ENCODE measurements around the gene SALL2. TPM values are rescaled to one million over a fixed set of nuclear protein-coding genes. Genes with fewer than 3 reads are reported as not detected.

Gene SALL2
- total RNA-seq, 1 donor from 2014 or later: 2.2 TPM

DNA sequence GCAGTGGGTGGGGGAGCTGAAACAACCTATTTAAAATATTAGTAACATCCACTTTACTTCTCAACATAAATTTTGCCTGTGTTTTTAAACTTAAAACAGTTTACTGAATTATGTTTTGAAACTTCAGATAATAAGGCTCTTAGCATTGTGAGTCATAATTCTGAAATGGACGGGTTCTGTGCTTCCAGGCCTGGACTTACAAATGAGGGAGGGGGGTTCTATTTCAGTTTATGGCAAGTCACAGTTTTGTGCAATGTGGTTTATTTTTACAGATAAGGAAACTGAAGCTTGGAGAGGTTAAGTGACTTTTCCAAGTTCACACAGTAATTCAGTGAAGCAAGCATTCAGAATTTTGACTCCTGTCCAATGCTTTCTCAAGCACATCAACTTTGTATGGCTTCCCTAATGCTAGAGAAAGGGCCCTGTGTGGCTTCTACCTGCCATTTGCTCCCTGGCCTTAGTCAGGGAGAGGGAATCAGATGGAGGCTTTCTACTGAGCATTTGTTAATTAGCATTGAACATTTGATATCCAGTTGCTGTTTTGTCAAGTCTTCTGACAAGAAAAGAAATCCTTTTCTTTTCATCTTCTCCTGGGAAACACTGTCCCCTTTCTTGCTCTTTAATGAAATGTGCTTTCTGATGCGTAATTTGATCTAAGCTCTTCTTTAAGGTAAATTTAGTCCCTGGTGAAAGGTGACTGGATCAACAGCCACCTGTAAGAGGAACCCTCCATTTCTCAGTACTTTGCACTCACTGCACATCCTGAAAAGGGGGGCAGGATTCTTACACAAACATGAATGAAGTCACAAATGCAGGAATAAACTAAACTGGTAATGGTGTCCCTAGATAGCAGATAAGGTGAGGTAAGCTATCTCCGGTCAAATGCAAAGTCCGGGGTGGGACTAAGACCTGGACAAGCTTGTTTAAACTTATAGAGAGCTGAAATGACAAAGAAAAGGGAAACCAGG is 2.5 kb upstream of the SALL2 start:
- intact Hi-C loops (cut with micrococcal nuclease): no loop called here

GRCh38 chr14:21527318-21527679 is 1.2 kb upstream of the SALL2 start:
- intact Hi-C loops (cut with micrococcal nuclease): no loop called here

- intact Hi-C loops (cut with micrococcal nuclease): no loop called here
Measured at GRCh38 chr14:21526672-21527317, 649 bp upstream of the SALL2 start.

DNA sequence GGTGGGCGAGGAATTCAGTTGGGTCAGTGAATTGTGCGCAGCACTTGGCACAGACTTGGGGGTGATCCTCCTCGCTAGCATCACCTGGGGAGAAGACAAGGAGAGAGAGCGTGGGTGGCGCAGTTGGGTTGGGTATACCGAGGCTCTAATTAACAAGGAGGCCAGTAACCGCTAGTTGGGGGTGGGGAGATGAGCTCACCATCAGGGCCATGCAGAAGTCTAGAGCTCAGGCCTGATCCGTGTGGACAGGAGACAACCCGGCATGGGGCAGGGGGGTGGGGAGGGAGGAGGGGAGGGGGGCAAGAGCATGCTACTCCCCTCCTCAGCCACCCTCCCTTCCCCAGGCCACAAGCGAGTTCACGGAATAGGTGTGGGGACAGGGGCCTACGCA is 580 bp downstream of the SALL2 start:
- intact Hi-C loops (cut with micrococcal nuclease): no loop called here

DNA sequence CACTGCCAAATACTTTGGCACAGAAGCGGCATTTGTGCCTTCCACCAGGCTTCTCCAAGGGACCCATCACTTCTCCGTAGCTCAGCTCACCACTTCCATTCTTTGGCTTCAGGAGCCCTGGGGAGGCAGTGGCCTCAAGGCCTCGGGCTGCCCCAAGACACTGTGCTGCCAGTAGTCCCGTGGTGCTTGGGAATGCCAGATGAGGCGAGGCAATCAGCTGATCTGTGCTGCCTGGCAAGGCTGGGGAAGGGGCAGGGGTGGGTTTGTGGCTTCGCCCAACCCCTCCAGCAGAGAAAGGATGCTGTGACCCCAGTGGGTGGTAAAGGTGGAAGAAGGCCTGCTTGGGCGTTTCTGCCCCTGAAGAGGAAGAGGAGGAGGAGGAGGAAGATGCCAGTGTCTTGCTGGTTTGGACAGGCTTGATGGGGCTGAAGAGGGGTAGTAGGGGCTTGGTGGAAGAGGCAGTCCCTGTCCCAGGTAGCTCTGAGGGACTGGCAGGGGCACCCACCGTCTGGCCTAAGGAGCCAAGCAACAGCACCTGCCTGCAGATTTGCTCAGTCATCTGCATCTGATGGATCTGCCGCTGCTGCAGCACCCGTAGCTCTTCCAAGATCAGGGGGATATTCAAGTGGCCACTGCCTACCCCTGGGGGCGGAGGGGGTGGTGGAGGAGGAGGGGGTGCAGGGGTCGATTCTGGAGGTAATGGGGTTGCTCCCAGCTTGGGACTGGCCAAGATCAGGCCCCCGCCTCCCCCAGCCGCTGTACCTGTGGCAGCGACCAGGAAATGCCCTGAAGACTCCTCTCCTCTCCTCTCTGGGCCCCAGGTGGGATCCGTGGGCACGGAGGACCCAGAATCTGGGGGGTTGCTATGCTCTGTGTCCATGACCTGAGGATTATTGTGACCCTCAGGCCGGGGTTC is 1.3 kb downstream of the SALL2 start:
- intact Hi-C loops (cut with micrococcal nuclease): no loop called here

GRCh38 chr14:21523203-21523602 is 2.9 kb downstream of the SALL2 start:
- intact Hi-C loops (cut with micrococcal nuclease): no loop called here

DNA sequence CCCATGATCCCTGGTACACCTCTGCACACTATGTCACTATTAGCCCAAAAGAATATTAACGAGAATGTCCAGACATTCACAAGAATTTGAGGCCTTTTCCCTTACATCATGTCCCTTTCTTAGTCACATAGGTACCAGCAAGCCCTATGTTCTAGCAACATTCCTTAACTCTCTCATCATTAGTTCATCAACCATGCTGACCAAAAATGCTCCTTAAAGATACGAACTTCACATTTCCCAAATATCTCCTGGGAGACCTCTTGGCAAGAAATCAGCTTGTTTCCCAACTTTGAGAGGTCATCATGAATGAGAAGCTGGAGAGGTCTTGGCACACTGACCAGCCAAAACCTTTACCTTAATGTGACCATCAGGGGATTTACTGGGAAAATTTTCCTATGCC is 4.6 kb downstream of the SALL2 start:
- intact Hi-C loops (cut with micrococcal nuclease): no loop called here

- intact Hi-C loops (cut with micrococcal nuclease): no loop called here
Measured at GRCh38 chr14:21520767-21521166, 5.4 kb downstream of the SALL2 start.

GRCh38 chr14:21518725-21519124 is 7.4 kb downstream of the SALL2 start:
- intact Hi-C loops (cut with micrococcal nuclease): no loop called here

DNA sequence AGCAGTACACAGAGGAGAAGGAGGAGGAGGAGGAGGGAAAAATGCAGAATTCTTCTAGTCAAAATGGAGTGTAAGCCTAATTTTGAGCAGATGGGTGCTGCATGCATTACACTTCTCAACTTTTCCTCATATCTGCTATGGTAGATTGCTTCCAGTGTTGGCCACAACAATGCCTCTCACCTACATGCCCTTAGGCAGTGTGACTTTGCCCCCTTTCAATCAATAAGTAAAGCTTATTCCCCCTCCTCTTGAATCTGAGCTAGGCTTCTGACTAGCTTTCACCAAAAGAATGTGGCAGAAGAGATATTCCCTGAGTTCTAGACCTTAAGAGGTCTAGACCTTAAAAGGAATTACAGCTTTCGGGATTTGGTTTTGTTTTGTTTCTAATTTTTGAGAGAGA is 11.8 kb downstream of the SALL2 start:
- intact Hi-C loops (cut with micrococcal nuclease): no loop called here

GRCh38 chr14:21510735-21511657 is 15.2 kb downstream of the SALL2 start, which contains the start of gene METTL3:
Gene METTL3 (minus strand): TSS chr14:21511340. CDS start chr14:21511223, 117 bp downstream.
- intact Hi-C loops (cut with micrococcal nuclease): loop anchor here (1.0 to 2.0 kb wide), 6 partner anchors 34 to 242 kb away; partner anchors contain the start of genes CHD8, HNRNPC, SUPT16H and TOX4

- intact Hi-C loops (cut with micrococcal nuclease): loop anchor here (2.0 kb wide), 1 partner anchor 125 kb away; the partner anchor contains the start of gene SUPT16H
Measured at GRCh38 chr14:21509432-21510143, 16.6 kb downstream of the SALL2 start.

- intact Hi-C loops (cut with micrococcal nuclease): no loop called here
Measured at GRCh38 chr14:21506557-21506956, 19.6 kb downstream of the SALL2 start.

GRCh38 chr14:21505012-21505553 is 21.1 kb downstream of the SALL2 start:
- intact Hi-C loops (cut with micrococcal nuclease): no loop called here

DNA sequence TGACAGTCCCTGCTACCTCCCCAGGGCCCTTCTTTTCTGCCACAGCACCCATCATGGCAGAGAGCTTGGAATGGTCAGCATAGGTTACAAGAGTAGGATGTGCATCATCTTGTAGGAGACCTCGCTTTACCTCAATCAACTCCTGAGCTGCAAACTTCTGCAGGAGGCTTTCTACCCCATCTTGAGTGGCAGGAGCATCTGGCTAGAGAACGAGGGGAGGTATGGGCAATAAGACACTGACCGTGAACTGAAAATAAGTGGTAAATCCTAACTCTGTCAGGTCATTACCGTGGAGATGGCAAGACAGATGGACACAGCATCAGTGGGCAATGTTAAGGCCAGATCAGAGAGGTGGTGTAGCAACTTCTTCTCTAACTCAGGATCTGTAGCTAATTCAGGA is 22.8 kb downstream of the SALL2 start:
- intact Hi-C loops (cut with micrococcal nuclease): no loop called here

GRCh38 chr14:21501568-21501967 is 24.6 kb downstream of the SALL2 start:
- intact Hi-C loops (cut with micrococcal nuclease): no loop called here

DNA sequence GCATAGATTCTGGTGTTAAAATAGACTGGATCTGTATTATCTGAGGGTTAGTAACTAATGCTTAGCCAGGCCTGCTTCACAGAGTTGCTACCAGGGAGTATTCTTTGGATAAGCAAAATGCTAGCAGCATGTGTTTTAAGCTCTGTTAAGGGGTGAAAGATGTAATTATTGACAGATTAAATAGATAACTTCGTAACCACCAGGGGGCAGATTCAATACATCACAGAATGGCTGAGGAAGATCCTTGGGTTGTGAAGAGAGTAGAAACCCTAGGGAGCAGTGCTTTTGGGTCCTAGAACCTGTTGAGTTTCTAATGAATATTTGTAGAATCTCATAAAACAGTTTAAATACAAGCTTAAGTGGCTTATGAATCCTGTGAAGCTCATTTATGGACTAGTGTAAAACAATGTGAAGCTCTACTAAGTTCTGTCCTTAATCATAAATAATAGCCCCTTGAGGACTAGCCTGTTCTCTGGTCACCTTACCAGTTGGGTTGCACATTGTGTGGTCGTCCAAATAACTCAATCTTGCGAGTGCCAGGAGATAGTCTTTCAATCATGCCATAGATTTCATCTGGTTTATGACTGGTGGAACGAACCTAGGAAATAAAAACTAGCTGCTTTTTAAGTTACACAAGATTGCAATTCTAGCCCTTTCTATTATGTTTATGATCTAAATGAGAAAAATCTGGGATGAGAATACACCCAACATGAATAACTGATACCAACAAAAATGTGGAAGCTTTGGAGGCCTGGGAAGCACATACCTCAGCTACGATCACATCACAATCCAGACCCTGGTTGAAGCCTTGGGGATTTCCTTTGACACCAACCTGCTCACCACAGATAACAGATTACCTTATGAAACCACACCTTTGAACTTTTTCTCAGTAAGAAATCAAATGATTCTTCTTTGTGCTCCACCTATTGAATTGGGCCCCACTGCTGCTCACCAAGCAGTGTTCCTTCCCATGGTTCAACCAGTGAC is 27.3 kb downstream of the SALL2 start:
- intact Hi-C loops (cut with micrococcal nuclease): loop anchor here (1.0 kb wide), 1 partner anchor 58 kb away; no protein-coding TSS in a partner anchor

GRCh38 chr14:21496453-21496852 is 29.7 kb downstream of the SALL2 start:
- intact Hi-C loops (cut with micrococcal nuclease): no loop called here

Data from T-helper 2 cell treated with Interferon-gamma antibody and Interleukin-4, amounts not matched to agents 100 ng/mL and 5 ng/mL, for 36 hours (primary cell).